Body of pancreas (tissue), 4 donors: Measurements from ENCODE around the gene DNAH3. TPM values are rescaled to one million over a fixed set of nuclear protein-coding genes. Genes with fewer than 3 reads are reported as not detected.

Experiments used
- ATAC-seq: fragments of 150-250 bp; one replicate; pipeline ENCODE4 v1.9.1; 2016
- DNase-seq, 4 donors: peaks; one replicate each; pipeline ENCODE4 v3.0.0-alpha.2; 2019
- H3K27ac ChIP-seq, 4 donors: fragments of 200-600 bp; sonication (generic); 1 replicate in 3 of 4; 2 replicates in 1 of 4; pipeline versions ENCODE4 v1.5.1 to v1.6.1; 2016 to 2019; ENCODE audit warnings: mild to moderate bottlenecking in 1 of 4, mixed read lengths in 1 of 4, moderate library complexity in 1 of 4
- H3K27me3 ChIP-seq, 2 donors: fragments of 200-600 bp; sonication (generic); one replicate each; pipeline ENCODE4 v1.6.0; 2016; ENCODE audit warnings: mild to moderate bottlenecking in 1 of 2
- H3K36me3 ChIP-seq, 2 donors: fragments of 200-600 bp; sonication (generic); replicated peaks in 1 of 2; 2 replicates each; pipeline ENCODE4 v1.5.1; 2016; ENCODE audit warnings: low read depth in 2 of 2; ENCODE audit not compliant: insufficient read depth in 1 of 2
- H3K4me1 ChIP-seq: fragments of 200-600 bp; sonication (generic); one replicate; pipeline ENCODE4 v1.6.0; 2016
- H3K4me3 ChIP-seq, 2 donors: fragments of 200-600 bp; sonication (generic); 1 replicate in 1 of 2; 2 replicates in 1 of 2; pipeline ENCODE4 v1.5.1; 2016 to 2019
- H3K9me3 ChIP-seq, 3 donors: fragments of 200-600 bp; sonication (generic); 1 replicate in 2 of 3; 2 replicates in 1 of 3; pipeline ENCODE4 v1.5.1; 2016
- CTCF ChIP-seq, 7 experiments: fragments of 450-650 bp in 4 of 7; fragments of 200-600 bp in 3 of 7; sonication (generic) in 3 of 7; IDR thresholded peaks; one replicate each; pipeline ENCODE4 v1.5.1; 2016 to 2019; ENCODE audit warnings: antibody characterized with exemption in 7 of 7
- POLR2A ChIP-seq, 3 donors: fragments of 450-650 bp; IDR thresholded peaks; one replicate each; pipeline ENCODE4 v1.6.1; 2016; ENCODE audit warnings: antibody characterized with exemption in 3 of 3, mild to moderate bottlenecking in 2 of 3
- WGBS, 2 donors: methylation state at CpG; one replicate each; pipeline ENCODE4 v1.1.5; 2017; 5-methylcytosine and 5-hydroxymethylcytosine counted together
- intact Hi-C: fragments of 100-400 bp; cut with DNase I; formaldehyde crosslinking; loops from one replicate; pipeline ENCODE4 v1.15.1; 2023
- total RNA-seq, 2 donors: library from RNA; depleted of rRNA; stranded (reverse); fragments of >200 nt; gene quantifications; one replicate each; pipeline ENCODE4 v1.1.0, GENCODE V29; 2016

Gene DNAH3
- total RNA-seq, 2 donors from 2014 or later: not detected

DNA sequence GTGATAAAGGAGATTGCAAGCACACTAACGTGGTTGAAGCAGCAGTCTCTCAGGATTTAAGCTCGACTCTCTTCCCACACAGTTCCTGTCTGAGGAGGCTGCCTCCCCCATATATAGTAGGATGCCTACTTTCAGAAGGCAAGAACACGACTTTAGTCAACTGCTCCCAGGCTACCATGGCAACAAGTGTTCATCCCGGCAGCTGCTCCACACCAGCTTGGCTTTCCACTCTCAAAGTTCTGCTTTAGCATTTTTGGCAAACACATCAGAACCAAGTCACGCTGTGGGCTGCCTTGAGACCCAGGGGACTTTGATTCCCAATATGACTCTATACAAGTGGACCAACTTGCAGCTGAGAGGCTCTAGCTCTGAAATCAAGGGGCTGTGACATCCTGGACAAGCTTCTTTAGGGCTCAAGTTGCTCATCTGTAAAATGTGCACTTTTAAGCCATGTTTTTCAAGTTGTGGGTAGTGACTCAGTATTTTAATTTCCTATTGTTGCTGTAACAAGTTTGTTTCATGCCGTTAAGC, 44.2 kb upstream of the DNAH3 start:
- H3K9me3 ChIP-seq: no peaks in the 10 kb centered on the region
- no peak for ATAC-seq
- 41 to 42% methylated on average over 3 to 6 of the region's 6 CpGs for WGBS, 2 donors
- no peak overlapping the region for H3K4me3 ChIP-seq
- no peaks in the 10 kb centered on the region for H3K27me3 ChIP-seq
- H3K4me1 ChIP-seq: no peaks in the 10 kb centered on the region
- H3K27ac ChIP-seq: no peak overlapping the region
- no peak for TF ChIP-seq CTCF (IDR thresholded peaks at IDR 0.05)
- no peak for TF ChIP-seq POLR2A (IDR thresholded peaks at IDR 0.05)
- no peaks in the 10 kb centered on the region for H3K36me3 ChIP-seq
- intact Hi-C loops: loop anchor here (5.0 kb wide), 1 partner anchor 102 kb away; no protein-coding TSS in a partner anchor
- no peak for DNase-seq

- DNase-seq (no peak), ATAC-seq (no peak)
- intact Hi-C loops: loop anchor here (5.0 kb wide), 1 partner anchor 104 kb away; no protein-coding TSS in a partner anchor
- Histone ChIP-seq H3K4me1 (peaks cover 8% of the 10 kb centered on the region), H3K9me3 (no peaks in the 10 kb centered on the region), H3K27me3 (no peaks in the 10 kb centered on the region), H3K27ac (no peak overlapping the region), H3K4me3 (no peak overlapping the region), H3K36me3 (no peaks in the 10 kb centered on the region)
- TF ChIP-seq CTCF (IDR thresholded peaks at IDR 0.05): no peak
- no peak for TF ChIP-seq POLR2A (IDR thresholded peaks at IDR 0.05)
- 77 to 85% methylated on average over 1 of the region's 1 CpG for WGBS, 2 donors
Measured at GRCh38 chr16:21192991-21193390, 42.3 kb upstream of the DNAH3 start.

DNA sequence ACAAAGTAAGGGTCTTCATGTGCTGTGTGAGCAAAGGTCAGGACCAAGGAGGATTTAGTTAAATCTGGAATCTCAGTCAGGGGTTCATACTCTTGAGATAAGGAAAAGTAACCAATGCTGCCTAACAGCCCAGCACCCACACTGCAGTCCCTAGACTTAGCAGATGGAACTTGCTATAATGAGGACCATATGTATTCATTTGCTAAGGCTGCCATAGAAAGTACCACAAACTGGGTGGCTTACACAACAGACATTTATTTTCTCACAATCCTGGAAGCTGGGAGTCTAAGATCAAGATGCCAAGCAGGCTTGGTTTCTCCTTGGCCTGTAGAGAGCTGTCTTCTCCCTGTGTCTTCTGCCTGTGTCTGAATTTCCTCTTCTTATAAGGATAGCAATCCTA, 40.0 kb upstream of the DNAH3 start:
- no peaks in the 10 kb centered on the region for H3K27me3 ChIP-seq
- intact Hi-C loops: loop anchor here (5.0 kb wide), 1 partner anchor 107 kb away; no protein-coding TSS in a partner anchor
- peaks cover 8% of the 10 kb centered on the region for H3K4me1 ChIP-seq
- H3K36me3 ChIP-seq: no peaks in the 10 kb centered on the region
- ATAC-seq (no peak), DNase-seq (no peak)
- H3K27ac ChIP-seq: no peak overlapping the region
- no peak overlapping the region for H3K4me3 ChIP-seq
- H3K9me3 ChIP-seq: no peaks in the 10 kb centered on the region
- no peak for TF ChIP-seq POLR2A (IDR thresholded peaks at IDR 0.05)
- TF ChIP-seq CTCF (IDR thresholded peaks at IDR 0.05): no peak

- WGBS, 2 donors: 74 to 88% methylated on average over 4 of the region's 4 CpGs
- intact Hi-C loops: loop anchor here (5.0 kb wide), 1 partner anchor 107 kb away; no protein-coding TSS in a partner anchor
- TF ChIP-seq CTCF (IDR thresholded peaks at IDR 0.05) (no peak), POLR2A (IDR thresholded peaks at IDR 0.05) (no peak)
Measured at GRCh38 chr16:21190013-21190412, 39.4 kb upstream of the DNAH3 start.

DNA sequence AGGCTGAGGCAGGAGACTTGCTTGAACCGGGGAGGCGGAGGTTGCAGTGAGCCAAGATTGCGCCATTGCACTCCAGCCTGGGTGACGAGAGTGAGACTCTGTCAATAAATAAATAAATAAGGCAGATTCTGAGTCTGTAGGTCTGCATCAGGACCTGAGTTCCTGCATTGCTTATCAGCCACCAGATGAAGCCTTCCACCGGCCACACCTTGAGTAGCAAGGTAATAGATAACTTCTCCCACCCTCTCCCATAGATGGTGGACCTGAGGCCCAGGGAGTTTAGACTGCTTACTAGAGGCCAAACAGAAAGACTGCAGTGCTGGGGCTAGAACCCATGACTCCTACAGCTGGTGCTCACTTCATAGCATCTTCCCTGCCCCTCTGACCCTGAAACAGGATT, 38.7 kb upstream of the DNAH3 start:
- intact Hi-C loops: no loop called here
- Histone ChIP-seq H3K27ac (no peak overlapping the region), H3K9me3 (no peaks in the 10 kb centered on the region), H3K36me3 (no peaks in the 10 kb centered on the region), H3K27me3 (no peaks in the 10 kb centered on the region), H3K4me1 (peaks cover 8% of the 10 kb centered on the region), H3K4me3 (no peak overlapping the region)
- no peak for TF ChIP-seq CTCF (IDR thresholded peaks at IDR 0.05)
- no peak for DNase-seq
- ATAC-seq: no peak
- WGBS, 2 donors: 36 to 54% methylated on average over 5 of the region's 5 CpGs

More at GRCh38 chr16:21190013-21190412, 39.4 kb upstream of the DNAH3 start:
- H3K27ac ChIP-seq: no peak overlapping the region
- H3K4me1 ChIP-seq: peaks cover 8% of the 10 kb centered on the region
- ATAC-seq (no peak), DNase-seq (no peak)
- H3K9me3 ChIP-seq: no peaks in the 10 kb centered on the region
- H3K27me3 ChIP-seq: no peaks in the 10 kb centered on the region
- no peak overlapping the region for H3K4me3 ChIP-seq
- H3K36me3 ChIP-seq: no peaks in the 10 kb centered on the region
